HFF-Myc (cell line): Measurements from ENCODE around the gene USP20.

Experiments used
- DNase-seq: peaks from one replicate; pipeline ENCODE4 v3.0.0-alpha.2; 2011; ENCODE audit warnings: low read depth; ENCODE audit errors: extremely low read depth
- H3K4me3 ChIP-seq: replicated peaks from 2 replicates; pipeline ENCODE4 v1.5.1; 2011; ENCODE audit warnings: low read depth, mild to moderate bottlenecking, control low read depth, low read length
- TF ChIP-seq, protein P1 (sequence below): IDR thresholded peaks from 2 replicates; pipeline ENCODE4 v1.5.1; 2012; ENCODE audit warnings: mild to moderate bottlenecking, low read depth, low read length, control low read depth; ENCODE audit errors: missing control alignments

The USP20 gene

DNA sequence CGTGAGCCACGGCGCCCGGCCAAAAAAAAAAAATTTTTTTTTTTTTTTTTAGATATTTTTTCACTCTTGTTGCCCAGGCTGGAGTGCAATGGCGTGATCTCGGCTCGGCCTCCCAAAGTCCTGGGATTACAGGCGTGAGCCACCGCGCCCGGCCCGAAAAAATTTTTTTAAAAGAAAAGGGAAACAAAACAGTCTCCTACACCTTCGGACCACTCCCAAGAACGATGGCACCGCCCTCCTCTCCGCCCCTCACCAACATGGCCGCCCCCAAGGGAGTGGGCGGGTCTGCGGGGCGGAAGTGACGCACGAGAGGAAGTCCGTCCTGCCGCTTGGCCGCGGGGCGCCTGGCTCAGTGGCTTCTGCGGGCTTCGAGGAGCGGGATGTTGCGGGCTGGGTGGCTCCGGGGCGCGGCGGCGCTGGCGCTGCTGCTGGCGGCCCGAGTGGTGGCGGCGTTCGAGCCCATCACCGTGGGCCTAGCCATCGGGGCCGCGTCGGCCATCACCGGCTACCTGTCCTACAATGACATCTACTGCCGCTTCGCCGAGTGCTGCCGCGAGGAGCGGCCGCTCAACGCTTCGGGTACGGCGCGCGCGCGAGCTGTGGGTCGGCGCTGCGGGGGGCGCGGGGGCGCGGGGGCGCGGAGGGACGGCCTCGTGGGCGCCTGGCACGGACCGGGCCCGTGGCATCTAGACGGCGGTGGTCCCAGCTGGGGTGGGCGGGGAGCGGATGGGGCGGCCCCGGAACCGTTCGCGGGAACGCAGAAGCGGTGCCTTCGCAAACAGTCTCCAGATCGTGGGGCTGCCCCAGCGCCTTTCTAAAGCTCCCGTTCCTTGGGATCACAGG, 32.2 kb upstream of the USP20 start, which contains the start of gene TOR1B:
TOR1B (plus strand) TSS at position 352 of the 843 bp plus-strand sequence; CDS start at position 381, 29 bp downstream.
- TF ChIP-seq, protein P1, sequence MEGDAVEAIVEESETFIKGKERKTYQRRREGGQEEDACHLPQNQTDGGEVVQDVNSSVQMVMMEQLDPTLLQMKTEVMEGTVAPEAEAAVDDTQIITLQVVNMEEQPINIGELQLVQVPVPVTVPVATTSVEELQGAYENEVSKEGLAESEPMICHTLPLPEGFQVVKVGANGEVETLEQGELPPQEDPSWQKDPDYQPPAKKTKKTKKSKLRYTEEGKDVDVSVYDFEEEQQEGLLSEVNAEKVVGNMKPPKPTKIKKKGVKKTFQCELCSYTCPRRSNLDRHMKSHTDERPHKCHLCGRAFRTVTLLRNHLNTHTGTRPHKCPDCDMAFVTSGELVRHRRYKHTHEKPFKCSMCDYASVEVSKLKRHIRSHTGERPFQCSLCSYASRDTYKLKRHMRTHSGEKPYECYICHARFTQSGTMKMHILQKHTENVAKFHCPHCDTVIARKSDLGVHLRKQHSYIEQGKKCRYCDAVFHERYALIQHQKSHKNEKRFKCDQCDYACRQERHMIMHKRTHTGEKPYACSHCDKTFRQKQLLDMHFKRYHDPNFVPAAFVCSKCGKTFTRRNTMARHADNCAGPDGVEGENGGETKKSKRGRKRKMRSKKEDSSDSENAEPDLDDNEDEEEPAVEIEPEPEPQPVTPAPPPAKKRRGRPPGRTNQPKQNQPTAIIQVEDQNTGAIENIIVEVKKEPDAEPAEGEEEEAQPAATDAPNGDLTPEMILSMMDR = no peak
- peak; percentile 69 for DNase-seq
- peak within 1 kb of the TSS; percentile 74 for H3K4me3 ChIP-seq

DNA sequence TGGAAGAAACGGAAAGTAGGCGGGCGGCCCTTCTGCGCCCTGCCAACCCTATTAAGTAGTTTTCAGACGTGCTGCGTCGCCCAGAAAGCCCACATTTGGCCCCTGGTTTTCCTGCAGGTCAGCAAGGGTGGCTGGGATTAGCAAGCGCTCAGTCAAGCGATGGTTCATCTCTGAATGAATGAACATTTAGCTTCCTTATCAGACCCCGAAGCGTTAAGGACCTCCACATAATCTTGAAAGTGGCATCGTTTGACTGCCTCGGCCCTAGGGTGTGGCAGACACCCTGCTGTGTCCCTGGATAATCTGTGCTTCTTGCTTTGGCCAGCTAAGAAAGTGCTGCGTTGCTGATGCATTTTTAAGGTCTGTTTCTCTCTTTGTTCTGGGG, 31.6 kb upstream of the USP20 start:
- DNase-seq = no peak
- TF ChIP-seq, protein P1 = no peak

DNA sequence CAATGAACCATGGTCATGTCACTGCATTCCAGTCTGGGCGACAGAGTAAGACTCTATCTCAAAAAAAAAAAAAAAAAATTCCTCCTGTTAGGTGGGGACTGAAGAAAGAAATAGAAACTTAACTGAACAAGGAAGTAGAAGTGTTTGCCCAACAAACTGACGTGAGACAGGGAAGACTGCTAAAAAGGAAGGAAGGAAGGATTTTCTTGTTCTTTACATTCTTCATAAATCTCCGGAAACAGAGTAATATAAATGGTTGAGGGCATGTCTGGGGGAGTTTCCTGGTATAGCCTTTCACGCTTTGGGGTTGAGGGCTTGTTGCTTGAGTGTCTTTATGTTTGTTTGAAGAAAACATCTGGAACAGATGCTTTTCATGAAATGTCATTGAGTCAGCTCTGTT, 29.2 kb upstream of the USP20 start:
- H3K4me3 ChIP-seq = no peak overlapping the region
- DNase-seq = no peak
- TF ChIP-seq, protein P1 = no peak

More for the DNA sequence above, 31.6 kb upstream of the USP20 start:
- H3K4me3 ChIP-seq = peak overlapping the region; percentile 74

DNA sequence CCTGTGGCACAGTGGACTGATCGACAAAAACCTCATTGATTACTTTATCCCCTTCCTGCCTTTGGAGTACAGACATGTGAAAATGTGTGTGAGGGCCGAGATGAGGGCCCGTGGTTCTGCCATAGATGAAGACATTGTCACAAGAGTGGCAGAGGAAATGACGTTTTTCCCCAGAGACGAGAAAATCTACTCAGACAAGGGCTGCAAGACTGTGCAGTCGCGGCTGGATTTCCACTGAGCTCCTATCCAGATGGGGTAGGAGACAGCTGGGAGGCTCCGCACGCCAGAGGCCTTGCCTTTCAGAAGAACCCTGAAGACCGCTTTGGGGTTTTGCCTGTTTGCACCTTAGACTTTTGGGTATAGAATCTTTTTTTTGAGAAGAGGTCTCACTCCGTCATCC, 25.9 kb upstream of the USP20 start:
- no peak overlapping the region for H3K4me3 ChIP-seq
- TF ChIP-seq, protein P1 = no peak
- no peak for DNase-seq

DNA sequence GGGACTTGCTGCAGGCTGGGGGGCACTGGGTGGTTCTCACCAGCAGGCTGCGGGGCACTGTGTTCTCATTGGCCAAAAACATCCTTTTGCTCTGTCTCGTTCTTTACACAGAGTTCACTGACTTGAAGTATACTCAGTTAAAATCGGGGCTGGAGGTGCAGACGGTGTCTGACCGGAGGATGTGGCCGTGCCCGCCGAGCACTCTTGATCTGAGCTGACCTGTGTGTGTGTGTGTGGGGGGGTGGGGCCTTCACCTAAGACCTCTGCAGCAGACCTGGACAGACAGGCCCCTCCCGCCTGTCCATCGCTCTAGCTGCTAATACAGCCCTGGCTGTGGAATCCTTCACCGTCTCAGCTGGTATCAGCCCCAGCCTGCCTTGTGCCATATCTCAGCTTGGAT, 25.1 kb upstream of the USP20 start:
- no peak overlapping the region for H3K4me3 ChIP-seq
- TF ChIP-seq, protein P1 = no peak
- no peak for DNase-seq

DNA sequence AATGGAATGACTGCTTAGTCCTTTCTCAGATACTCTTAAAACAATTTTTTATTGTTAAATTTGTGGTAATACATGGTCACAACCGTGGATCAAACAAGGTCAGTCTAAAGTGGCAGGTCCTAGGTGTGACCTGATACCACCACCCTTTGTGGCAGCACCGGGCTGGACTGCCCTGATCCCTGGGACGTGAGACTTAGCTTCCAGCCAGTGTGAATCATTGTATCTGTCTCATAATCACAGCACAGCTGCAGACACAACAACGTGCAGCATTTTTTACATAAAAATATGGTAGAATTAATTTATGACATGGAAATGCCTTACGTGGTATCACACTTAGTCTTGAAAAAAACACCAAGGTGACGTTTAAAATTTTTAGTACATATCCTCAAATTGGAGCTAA, 24.5 kb upstream of the USP20 start:
- TF ChIP-seq, protein P1 = no peak
- H3K4me3 ChIP-seq = no peak overlapping the region
- DNase-seq = no peak
